ENCODE data around the gene FSTL3.

FSTL3 gene

GRCh38 chr19:732148-733069, 56.2 kb downstream of the FSTL3 start:
- in situ Hi-C loops (cut with MboI; ENCODE audit: low sequenced_read_pairs), result no loop called here

Measured in hTERT RPE-1 (cell line).